ENCODE measurements around the gene SNED1.

Gene SNED1

DNA sequence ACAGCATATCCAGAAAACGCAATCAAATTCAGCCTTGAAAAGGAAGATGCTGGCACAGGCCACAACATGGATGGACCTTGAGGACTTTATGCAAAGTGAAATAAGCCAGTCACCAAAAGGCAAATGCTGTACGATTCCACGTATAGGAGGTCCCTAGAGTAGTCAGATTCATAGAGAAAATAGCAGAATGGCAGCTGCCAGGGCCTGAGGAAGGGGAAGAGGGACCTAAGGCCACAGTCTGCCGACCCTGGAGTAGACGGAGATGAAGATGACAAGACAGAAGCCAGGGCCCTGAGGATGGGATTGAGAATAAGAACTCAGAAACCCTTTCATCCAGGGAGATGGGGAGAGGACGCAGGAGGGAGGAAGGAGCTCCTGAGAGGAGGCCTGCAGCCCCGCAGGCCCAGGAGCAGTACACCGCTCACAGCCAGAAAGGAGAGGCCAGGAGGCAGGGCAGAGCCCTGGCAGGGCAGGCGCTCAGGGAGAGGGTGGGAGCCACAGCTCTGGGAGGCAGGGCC lies 111.7 kb downstream of the SNED1 start:
- Histone ChIP-seq H3K9me3 (no peaks in the 10 kb centered on the region), H3K4me3 (ENCODE audit: low read depth, low read length) (no peak overlapping the region), H3K4me1 (no peaks in the 10 kb centered on the region), H3K36me3 (peaks cover 10% of the 10 kb centered on the region), H3K27me3 (no peaks in the 10 kb centered on the region)
- DNase-seq: no peak
- TF ChIP-seq, protein P1, sequence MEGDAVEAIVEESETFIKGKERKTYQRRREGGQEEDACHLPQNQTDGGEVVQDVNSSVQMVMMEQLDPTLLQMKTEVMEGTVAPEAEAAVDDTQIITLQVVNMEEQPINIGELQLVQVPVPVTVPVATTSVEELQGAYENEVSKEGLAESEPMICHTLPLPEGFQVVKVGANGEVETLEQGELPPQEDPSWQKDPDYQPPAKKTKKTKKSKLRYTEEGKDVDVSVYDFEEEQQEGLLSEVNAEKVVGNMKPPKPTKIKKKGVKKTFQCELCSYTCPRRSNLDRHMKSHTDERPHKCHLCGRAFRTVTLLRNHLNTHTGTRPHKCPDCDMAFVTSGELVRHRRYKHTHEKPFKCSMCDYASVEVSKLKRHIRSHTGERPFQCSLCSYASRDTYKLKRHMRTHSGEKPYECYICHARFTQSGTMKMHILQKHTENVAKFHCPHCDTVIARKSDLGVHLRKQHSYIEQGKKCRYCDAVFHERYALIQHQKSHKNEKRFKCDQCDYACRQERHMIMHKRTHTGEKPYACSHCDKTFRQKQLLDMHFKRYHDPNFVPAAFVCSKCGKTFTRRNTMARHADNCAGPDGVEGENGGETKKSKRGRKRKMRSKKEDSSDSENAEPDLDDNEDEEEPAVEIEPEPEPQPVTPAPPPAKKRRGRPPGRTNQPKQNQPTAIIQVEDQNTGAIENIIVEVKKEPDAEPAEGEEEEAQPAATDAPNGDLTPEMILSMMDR (IDR thresholded peaks at IDR 0.05; ENCODE audit: low read depth, low read length): no peak

DNA sequence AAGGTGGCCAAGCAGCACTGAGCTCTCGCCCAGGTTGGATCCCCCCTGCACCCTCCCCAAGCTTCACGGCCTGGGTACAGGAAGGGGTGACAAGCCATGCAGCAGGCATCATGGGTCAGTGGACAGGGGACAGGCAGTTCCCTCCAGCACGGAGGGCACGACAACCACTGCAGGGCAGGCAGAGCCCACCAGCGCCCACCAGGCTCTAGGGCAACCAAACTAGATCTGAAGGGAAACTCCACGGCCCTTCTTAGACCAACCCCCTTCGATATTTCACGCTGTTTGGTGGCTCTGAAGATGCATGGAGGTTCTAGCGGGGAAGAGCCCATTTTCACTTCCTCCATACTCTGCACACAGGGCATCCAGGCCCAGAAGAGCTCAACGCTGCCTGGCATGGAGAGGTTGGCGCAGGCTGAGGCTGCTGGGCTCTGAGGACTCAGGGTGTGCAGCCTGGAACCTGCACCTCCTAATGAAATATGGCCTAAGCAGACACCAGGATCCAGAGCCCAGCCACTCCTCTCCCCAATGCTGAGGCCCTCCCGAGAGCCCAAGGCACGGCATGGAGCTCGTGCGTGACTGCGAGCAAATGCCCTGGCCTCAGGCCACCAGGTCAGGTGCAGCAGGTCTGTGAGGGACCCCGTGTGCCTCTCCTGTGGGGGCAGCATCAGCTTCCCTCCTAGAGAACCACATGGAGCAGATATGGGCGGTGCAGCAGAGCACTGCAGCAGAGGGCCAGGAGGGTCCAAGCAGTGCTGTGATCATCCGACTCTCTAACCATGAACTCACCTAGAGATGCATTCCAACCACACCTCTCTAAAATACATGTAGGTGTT lies 112.4 kb downstream of the SNED1 start:
- H3K27me3 ChIP-seq: no peaks in the 10 kb centered on the region
- TF ChIP-seq, protein P1 (IDR thresholded peaks at IDR 0.05; ENCODE audit: low read depth, low read length): no peak
- no peak overlapping the region for H3K4me3 ChIP-seq (ENCODE audit: low read depth, low read length)
- H3K36me3 ChIP-seq: peaks cover 11% of the 10 kb centered on the region
- no peaks in the 10 kb centered on the region for H3K9me3 ChIP-seq
- H3K4me1 ChIP-seq: no peaks in the 10 kb centered on the region
- DNase-seq: no peak

DNA sequence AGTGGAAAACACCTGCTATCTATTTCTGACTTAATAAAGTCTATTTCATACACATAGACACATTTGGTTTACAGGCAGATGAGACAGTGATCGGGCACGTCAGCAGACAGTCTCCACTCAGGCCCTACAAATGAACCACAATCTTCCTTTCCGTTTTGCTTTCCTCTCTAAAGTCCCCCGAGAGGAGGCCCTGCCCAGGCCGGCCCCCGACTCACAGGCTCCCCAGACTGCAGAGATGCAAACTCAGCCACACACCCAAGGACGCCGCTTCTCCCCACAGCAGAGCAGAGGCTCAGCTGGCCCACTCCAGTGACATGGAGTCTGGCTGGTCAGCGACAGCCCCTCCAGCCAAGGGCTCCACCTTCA lies 113.0 kb downstream of the SNED1 start:
- no peaks in the 10 kb centered on the region for H3K9me3 ChIP-seq
- DNase-seq: no peak
- TF ChIP-seq, protein P1 (IDR thresholded peaks at IDR 0.05; ENCODE audit: low read depth, low read length): no peak
- H3K4me1 ChIP-seq: no peaks in the 10 kb centered on the region
- no peaks in the 10 kb centered on the region for H3K27me3 ChIP-seq
- H3K4me3 ChIP-seq (ENCODE audit: low read depth, low read length): no peak overlapping the region
- H3K36me3 ChIP-seq: peaks cover 11% of the 10 kb centered on the region

DNA sequence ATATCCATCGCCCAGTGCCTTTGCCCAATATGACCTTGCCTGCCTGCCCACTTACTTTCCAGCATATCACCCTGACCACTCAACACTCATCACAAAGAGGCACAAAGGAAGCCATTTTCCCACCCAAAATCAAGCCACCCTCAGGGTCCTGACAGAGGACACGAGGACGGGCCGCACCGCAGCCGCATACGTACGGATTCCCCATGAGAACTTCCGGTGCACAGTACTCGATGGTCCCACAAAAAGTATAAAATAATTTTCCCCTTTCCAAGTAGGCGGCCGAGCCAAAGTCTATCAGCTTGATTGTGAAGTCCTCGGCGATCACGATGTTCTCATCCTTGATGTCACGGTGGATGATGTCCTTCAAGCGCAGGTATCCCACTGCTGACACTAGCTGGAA lies 113.6 kb downstream of the SNED1 start:
- no peaks in the 10 kb centered on the region for H3K4me1 ChIP-seq
- DNase-seq: no peak
- no peaks in the 10 kb centered on the region for H3K27me3 ChIP-seq
- peaks cover 11% of the 10 kb centered on the region for H3K36me3 ChIP-seq
- no peak overlapping the region for H3K4me3 ChIP-seq (ENCODE audit: low read depth, low read length)
- H3K9me3 ChIP-seq: no peaks in the 10 kb centered on the region
- TF ChIP-seq, protein P1 (IDR thresholded peaks at IDR 0.05; ENCODE audit: low read depth, low read length): no peak

DNA sequence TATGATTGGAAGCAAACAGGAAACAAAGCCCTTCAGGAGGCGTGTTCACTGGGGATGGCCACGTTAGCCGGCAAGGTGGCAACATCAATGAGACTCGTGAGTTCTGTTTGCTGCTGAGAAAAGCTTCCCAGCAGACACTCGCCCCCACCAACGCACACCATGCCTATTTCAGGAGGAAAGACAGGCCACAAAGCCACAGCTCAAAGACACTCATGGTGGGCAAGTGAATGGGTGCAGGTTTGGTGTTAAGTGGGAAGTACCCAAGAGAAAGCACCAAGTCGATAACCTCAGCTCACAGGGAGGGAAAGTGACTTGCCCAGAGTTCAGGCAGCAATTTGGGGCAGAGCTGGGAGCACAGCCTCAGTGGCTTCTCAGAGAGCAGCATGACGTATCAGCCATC lies 114.2 kb downstream of the SNED1 start:
- Histone ChIP-seq H3K4me3 (ENCODE audit: low read depth, low read length) (no peak overlapping the region), H3K36me3 (peaks cover 11% of the 10 kb centered on the region), H3K4me1 (no peaks in the 10 kb centered on the region), H3K27me3 (no peaks in the 10 kb centered on the region), H3K9me3 (no peaks in the 10 kb centered on the region)
- no peak for DNase-seq
- TF ChIP-seq, protein P1 (IDR thresholded peaks at IDR 0.05; ENCODE audit: low read depth, low read length): no peak

DNA sequence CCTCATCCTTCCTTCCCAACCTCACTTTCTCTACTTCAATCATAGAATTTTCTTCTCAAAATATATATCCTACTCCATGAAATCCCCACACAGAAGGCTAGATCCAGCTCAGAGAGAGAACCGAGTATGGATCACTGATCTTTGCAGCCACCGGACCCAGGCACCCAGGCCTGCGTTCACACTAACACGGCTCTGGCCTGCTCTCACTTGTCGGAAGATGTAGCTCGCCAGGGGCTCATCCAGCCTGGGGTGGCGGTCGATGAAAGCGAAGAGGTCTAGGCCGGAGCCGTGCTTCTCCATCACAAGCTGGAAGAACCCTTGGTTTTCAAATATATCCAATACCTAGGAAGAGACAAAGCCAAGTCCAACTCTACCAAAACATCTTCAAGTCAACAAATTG lies 116.4 kb downstream of the SNED1 start:
- peaks cover 5% of the 10 kb centered on the region for H3K36me3 ChIP-seq
- no peaks in the 10 kb centered on the region for H3K27me3 ChIP-seq
- H3K9me3 ChIP-seq: no peaks in the 10 kb centered on the region
- TF ChIP-seq, protein P1 (IDR thresholded peaks at IDR 0.05; ENCODE audit: low read depth, low read length): no peak
- DNase-seq: no peak
- H3K4me3 ChIP-seq (ENCODE audit: low read depth, low read length): no peak overlapping the region
- H3K4me1 ChIP-seq: no peaks in the 10 kb centered on the region
